Astrocyte (in vitro differentiated cells and primary cell): Measurements from ENCODE around the gene PKHD1. TPM values are rescaled to one million over a fixed set of nuclear protein-coding genes. Genes with fewer than 3 reads are reported as not detected.

Experiments
- DNase-seq: peaks from one replicate; pipeline ENCODE4 v3.0.0-alpha.2; 2010; ENCODE audit warnings: low read depth
- FAIRE-seq: peaks from 2 replicates; lab custom pipeline; 2011; peaks lifted over from hg19 to GRCh38; lab: Jason Lieb, UNC
- H2AFZ ChIP-seq: 2 replicates; pipeline ENCODE4 v1.6.0; 2012; ENCODE audit warnings: low read depth, low read length, inconsistent platforms
- H3K27ac ChIP-seq: 2 replicates; pipeline ENCODE4 v1.5.1; 2011; ENCODE audit warnings: low read depth, low read length, inconsistent platforms
- H3K27me3 ChIP-seq: 2 replicates; pipeline ENCODE4 v1.6.0; 2011; ENCODE audit warnings: low read length, inconsistent platforms; ENCODE audit not compliant: insufficient read depth
- H3K36me3 ChIP-seq: 2 replicates; pipeline ENCODE4 v1.5.1; 2011; ENCODE audit warnings: low read length, inconsistent platforms; ENCODE audit not compliant: insufficient read depth
- H3K4me1 ChIP-seq: 2 replicates; pipeline ENCODE4 v1.5.1; 2011; ENCODE audit warnings: low read length, inconsistent platforms; ENCODE audit not compliant: insufficient read depth
- H3K4me2 ChIP-seq: 2 replicates; pipeline ENCODE4 v1.6.0; 2012; ENCODE audit warnings: low read length, inconsistent platforms
- H3K4me3 ChIP-seq: 2 replicates; pipeline ENCODE4 v1.5.1; 2011; ENCODE audit warnings: low read depth, mild to moderate bottlenecking, low read length, inconsistent platforms; ENCODE audit not compliant: insufficient read depth
- H3K79me2 ChIP-seq: 2 replicates; pipeline ENCODE4 v1.6.0; 2012; ENCODE audit warnings: mild to moderate bottlenecking, low read length, inconsistent platforms; ENCODE audit not compliant: insufficient read depth
- H3K9ac ChIP-seq: 2 replicates; pipeline ENCODE4 v1.6.0; 2012; ENCODE audit warnings: mild to moderate bottlenecking, low read length, inconsistent platforms
- H3K9me3 ChIP-seq: 2 replicates; pipeline ENCODE4 v1.5.1; 2012; ENCODE audit warnings: low read depth, mild to moderate bottlenecking, low read length, inconsistent platforms; ENCODE audit not compliant: insufficient read depth
- H4K20me1 ChIP-seq: 2 replicates; pipeline ENCODE4 v1.6.0; 2012; ENCODE audit warnings: low read length, inconsistent platforms; ENCODE audit not compliant: insufficient read depth
- H3K27ac Mint-ChIP-seq: one replicate; pipeline ENCODE4 v1.8.0; 2021; ENCODE audit warnings: mild to moderate bottlenecking, mixed read lengths; ENCODE audit not compliant: unreplicated experiment
- H3K27me3 Mint-ChIP-seq: one replicate; pipeline ENCODE4 v1.8.0; 2021; ENCODE audit warnings: low read depth, mixed read lengths; ENCODE audit not compliant: unreplicated experiment
- H3K36me3 Mint-ChIP-seq: one replicate; pipeline ENCODE4 v1.8.0; 2021; ENCODE audit warnings: low read depth, mixed read lengths; ENCODE audit not compliant: unreplicated experiment
- H3K4me1 Mint-ChIP-seq: one replicate; pipeline ENCODE4 v1.8.0; 2021; ENCODE audit warnings: low read depth, mixed read lengths; ENCODE audit not compliant: unreplicated experiment
- H3K4me3 Mint-ChIP-seq: one replicate; pipeline ENCODE4 v1.8.0; 2021; ENCODE audit warnings: mild to moderate bottlenecking, moderate library complexity, mixed read lengths; ENCODE audit not compliant: unreplicated experiment
- H3K9me3 Mint-ChIP-seq: one replicate; pipeline ENCODE4 v1.8.0; 2021; ENCODE audit warnings: mild to moderate bottlenecking, mixed read lengths; ENCODE audit not compliant: unreplicated experiment
- EZH2 ChIP-seq: IDR thresholded peaks from 2 replicates; pipeline ENCODE4 v1.6.1; 2012; ENCODE audit warnings: mild to moderate bottlenecking, low read length, inconsistent platforms; ENCODE audit not compliant: insufficient read depth
- total RNA-seq: library from RNA; stranded (reverse); gene quantifications from 2 replicates; pipeline ENCODE4 v1.2.1, GENCODE V29; 2021
- TF ChIP-seq, protein P1 (sequence below): IDR thresholded peaks from 2 replicates; pipeline ENCODE4 v1.5.1; 2011; ENCODE audit warnings: low read depth, mild to moderate bottlenecking, inconsistent platforms, low read length, moderate library complexity; ENCODE audit not compliant: insufficient read depth

PKHD1 gene
- total RNA-seq, 1 donor from 2014 or later = 0.16 TPM

DNA sequence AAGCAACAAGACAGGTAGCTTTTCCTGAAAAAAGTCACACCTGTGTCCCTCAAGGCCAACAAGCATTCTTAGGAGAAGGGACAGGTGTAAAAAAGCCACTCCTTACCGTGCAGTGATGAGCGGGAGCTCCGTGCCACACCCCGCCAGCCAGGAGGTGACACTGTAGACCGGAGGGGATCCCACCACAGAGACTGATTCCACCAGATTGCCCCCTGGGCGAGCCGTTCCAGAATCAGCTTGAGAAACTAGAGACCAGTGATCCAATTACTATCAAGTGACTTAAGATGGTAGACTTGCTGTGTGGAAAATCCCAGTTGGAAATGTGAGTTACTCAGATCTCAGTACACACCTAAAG, 37.4 kb downstream of the PKHD1 start:
- Mint-ChIP-seq H3K36me3 (no peaks in the 10 kb centered on the region), H3K4me3 (no peak overlapping the region), H3K27ac (no peak overlapping the region), H3K9me3 (no peaks in the 10 kb centered on the region), H3K4me1 (no peaks in the 10 kb centered on the region), H3K27me3 (peaks cover 13% of the 10 kb centered on the region)
- FAIRE-seq (no peak), DNase-seq (no peak)
- TF ChIP-seq, protein P1, sequence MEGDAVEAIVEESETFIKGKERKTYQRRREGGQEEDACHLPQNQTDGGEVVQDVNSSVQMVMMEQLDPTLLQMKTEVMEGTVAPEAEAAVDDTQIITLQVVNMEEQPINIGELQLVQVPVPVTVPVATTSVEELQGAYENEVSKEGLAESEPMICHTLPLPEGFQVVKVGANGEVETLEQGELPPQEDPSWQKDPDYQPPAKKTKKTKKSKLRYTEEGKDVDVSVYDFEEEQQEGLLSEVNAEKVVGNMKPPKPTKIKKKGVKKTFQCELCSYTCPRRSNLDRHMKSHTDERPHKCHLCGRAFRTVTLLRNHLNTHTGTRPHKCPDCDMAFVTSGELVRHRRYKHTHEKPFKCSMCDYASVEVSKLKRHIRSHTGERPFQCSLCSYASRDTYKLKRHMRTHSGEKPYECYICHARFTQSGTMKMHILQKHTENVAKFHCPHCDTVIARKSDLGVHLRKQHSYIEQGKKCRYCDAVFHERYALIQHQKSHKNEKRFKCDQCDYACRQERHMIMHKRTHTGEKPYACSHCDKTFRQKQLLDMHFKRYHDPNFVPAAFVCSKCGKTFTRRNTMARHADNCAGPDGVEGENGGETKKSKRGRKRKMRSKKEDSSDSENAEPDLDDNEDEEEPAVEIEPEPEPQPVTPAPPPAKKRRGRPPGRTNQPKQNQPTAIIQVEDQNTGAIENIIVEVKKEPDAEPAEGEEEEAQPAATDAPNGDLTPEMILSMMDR = no peak
- TF ChIP-seq EZH2 = no peak
- Histone ChIP-seq H2AFZ (no peak overlapping the region), H4K20me1 (no peaks in the 10 kb centered on the region), H3K4me2 (no peak overlapping the region), H3K36me3 (no peaks in the 10 kb centered on the region), H3K9me3 (no peaks in the 10 kb centered on the region), H3K79me2 (no peaks in the 10 kb centered on the region), H3K9ac (no peak overlapping the region), H3K27me3 (peaks cover 3% of the 10 kb centered on the region), H3K4me1 (no peaks in the 10 kb centered on the region), H3K4me3 (no peak overlapping the region), H3K27ac (no peak overlapping the region)

DNA sequence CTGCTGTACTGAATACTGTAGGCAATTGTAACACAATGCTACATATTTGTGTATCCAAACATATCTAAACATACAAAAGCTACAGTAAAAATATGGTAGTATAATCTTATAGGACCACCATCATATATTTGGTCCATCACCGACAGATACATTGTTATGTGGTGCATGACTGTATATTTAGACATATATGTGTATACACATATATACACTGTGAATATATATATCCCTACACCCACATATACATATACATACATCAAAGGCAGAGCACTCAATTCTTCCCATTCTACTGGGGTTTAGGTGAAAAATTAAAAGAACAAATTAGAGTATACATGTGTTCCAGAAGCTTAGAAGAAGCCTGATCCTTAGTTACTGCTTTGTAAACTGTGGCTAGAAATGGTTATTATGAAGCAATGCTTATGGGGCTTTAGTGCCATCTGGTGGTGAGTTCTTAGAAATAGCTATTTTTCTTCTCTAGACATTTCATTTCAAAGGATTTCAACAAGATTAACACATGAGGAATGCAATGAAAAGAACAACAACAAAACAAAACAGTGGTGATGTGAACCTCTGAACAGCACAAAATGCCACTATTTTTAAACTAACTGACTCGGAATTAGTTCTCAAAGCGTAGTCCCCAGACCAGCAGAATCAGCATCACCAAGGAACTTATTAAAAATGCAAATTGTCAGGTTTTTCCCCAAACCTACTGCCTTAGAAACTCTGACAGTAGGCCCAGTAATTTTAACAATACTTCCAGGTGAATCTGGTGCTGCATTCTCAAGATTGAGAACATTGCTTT, 38.0 kb downstream of the PKHD1 start:
- H3K27me3 Mint-ChIP-seq = peaks cover 13% of the 10 kb centered on the region
- H3K4me3 Mint-ChIP-seq = no peak overlapping the region
- Histone ChIP-seq H4K20me1 (no peaks in the 10 kb centered on the region), H3K4me2 (no peak overlapping the region), H3K4me3 (no peak overlapping the region), H3K9me3 (no peaks in the 10 kb centered on the region), H3K4me1 (no peaks in the 10 kb centered on the region), H3K79me2 (no peaks in the 10 kb centered on the region), H2AFZ (no peak overlapping the region), H3K9ac (no peak overlapping the region), H3K27me3 (peaks cover 3% of the 10 kb centered on the region), H3K36me3 (no peaks in the 10 kb centered on the region), H3K27ac (no peak overlapping the region)
- peak; percentile 8 for DNase-seq
- H3K36me3 Mint-ChIP-seq = no peaks in the 10 kb centered on the region
- no peaks in the 10 kb centered on the region for H3K4me1 Mint-ChIP-seq
- TF ChIP-seq, protein P1 = peak; percentile 78
- TF ChIP-seq EZH2 = no peak
- H3K27ac Mint-ChIP-seq = no peak overlapping the region
- H3K9me3 Mint-ChIP-seq = no peaks in the 10 kb centered on the region
- FAIRE-seq = peak; percentile 93

DNA sequence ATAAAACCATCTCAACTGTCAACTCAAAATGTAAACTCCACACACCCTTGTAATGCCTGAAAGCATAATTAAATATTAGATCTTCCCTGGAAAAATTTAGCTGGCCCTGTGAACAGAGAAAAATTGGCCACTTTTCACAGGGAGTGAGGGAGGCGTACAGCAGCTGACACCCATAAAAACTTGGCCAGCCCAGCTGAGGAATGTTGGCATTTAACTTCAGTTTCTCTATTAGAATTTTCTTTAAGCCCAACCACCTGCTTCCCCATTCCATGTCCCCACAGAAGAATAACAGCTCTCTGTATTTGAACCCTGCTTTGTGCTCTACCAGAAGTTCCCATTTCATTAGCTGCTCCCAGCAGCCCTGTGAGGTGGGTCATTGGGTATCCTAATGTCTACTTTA, 41.0 kb downstream of the PKHD1 start:
- DNase-seq (no peak), FAIRE-seq (no peak)
- H3K27me3 Mint-ChIP-seq = peaks cover 7% of the 10 kb centered on the region
- Histone ChIP-seq H3K27me3 (peaks cover 3% of the 10 kb centered on the region), H3K9me3 (no peaks in the 10 kb centered on the region), H3K79me2 (no peaks in the 10 kb centered on the region), H3K4me2 (no peak overlapping the region), H2AFZ (no peak overlapping the region), H3K4me3 (no peak overlapping the region), H3K27ac (no peak overlapping the region), H3K36me3 (no peaks in the 10 kb centered on the region), H3K9ac (no peak overlapping the region), H4K20me1 (no peaks in the 10 kb centered on the region), H3K4me1 (no peaks in the 10 kb centered on the region)
- H3K36me3 Mint-ChIP-seq = no peaks in the 10 kb centered on the region
- H3K9me3 Mint-ChIP-seq = no peaks in the 10 kb centered on the region
- no peaks in the 10 kb centered on the region for H3K4me1 Mint-ChIP-seq
- TF ChIP-seq, protein P1 = no peak
- no peak for TF ChIP-seq EZH2
- H3K4me3 Mint-ChIP-seq = no peak overlapping the region
- H3K27ac Mint-ChIP-seq = no peak overlapping the region
